CD4-positive, alpha-beta memory T cell (primary cell): ENCODE results near the gene ACYP1. TPM values are rescaled to one million over a fixed set of nuclear protein-coding genes. Genes with fewer than 3 reads are reported as not detected.
"Not testable (repeated sequence)": the region's sequence is repeated elsewhere in the genome, so short reads cannot be mapped to it uniquely, and the experiment has no call there.

Source experiments
- CTCF ChIA-PET: fragments of 350-600 bp; sonication (Branson Sonifier 250); formaldehyde crosslinking; loops from one replicate; lab custom pipeline; 2021; ENCODE audit warnings: inconsistent platforms; ENCODE audit not compliant: partially characterized antibody; lab: Charles Lee
- POLR2A ChIA-PET: fragments of 350-600 bp; sonication (Branson Sonifier 250); formaldehyde crosslinking; loops from one replicate; lab custom pipeline; 2021; ENCODE audit not compliant: partially characterized antibody; lab: Charles Lee
- DNase-seq, 5 donors: peaks; one replicate each; pipeline versions ENCODE4 v3.0.0 to v3.0.0-alpha.2; 2020 to 2022; ENCODE audit warnings: mixed read lengths in 1 of 5
- H3K27ac ChIP-seq: one replicate; pipeline ENCODE4 v1.7.0; 2013; ENCODE audit warnings: low read depth, low read length
- H3K27me3 ChIP-seq: 2 replicates; pipeline ENCODE4 v1.7.0; 2013; ENCODE audit warnings: mild to moderate bottlenecking, low read length, moderate library complexity; ENCODE audit not compliant: insufficient read depth
- H3K36me3 ChIP-seq: 2 replicates; pipeline ENCODE4 v1.7.0; 2013; ENCODE audit warnings: mild to moderate bottlenecking, low read length, moderate library complexity; ENCODE audit not compliant: insufficient read depth
- H3K4me1 ChIP-seq: 2 replicates; pipeline ENCODE4 v1.7.0; 2013; ENCODE audit warnings: mild to moderate bottlenecking, low read length, moderate library complexity; ENCODE audit not compliant: insufficient read depth
- H3K4me3 ChIP-seq, 2 donors: one replicate each; pipeline ENCODE4 v1.7.0; 2013; ENCODE audit warnings: low read length in 2 of 2, mild to moderate bottlenecking in 1 of 2
- H3K9me3 ChIP-seq, 2 donors: one replicate each; pipeline ENCODE4 v1.7.0; 2013; ENCODE audit warnings: low read length in 2 of 2, control low read depth in 1 of 2; ENCODE audit not compliant: control insufficient read depth in 1 of 2
- H3K27ac Mint-ChIP-seq, 7 donors: one replicate each; pipeline ENCODE4 v1.8.0; 2020 to 2021; ENCODE audit warnings: mixed read lengths in 7 of 7, mild to moderate bottlenecking in 6 of 7, inconsistent platforms in 3 of 7, moderate library complexity in 3 of 7
- H3K27me3 Mint-ChIP-seq, 2 donors: one replicate each; pipeline ENCODE4 v1.8.0; 2020 to 2021; ENCODE audit warnings: mixed read lengths in 2 of 2
- H3K36me3 Mint-ChIP-seq, 2 donors: one replicate each; pipeline ENCODE4 v1.8.0; 2020 to 2021; ENCODE audit warnings: mixed read lengths in 2 of 2, inconsistent platforms in 1 of 2, mild to moderate bottlenecking in 1 of 2
- H3K4me1 Mint-ChIP-seq, 4 donors: one replicate each; pipeline ENCODE4 v1.8.0; 2020 to 2021; ENCODE audit warnings: mixed read lengths in 4 of 4, mild to moderate bottlenecking in 1 of 4
- H3K4me3 Mint-ChIP-seq, 8 donors: one replicate each; pipeline ENCODE4 v1.8.0; 2020 to 2021; ENCODE audit warnings: mixed read lengths in 8 of 8, mild to moderate bottlenecking in 7 of 8, moderate library complexity in 6 of 8, inconsistent platforms in 3 of 8
- H3K9me3 Mint-ChIP-seq, 8 donors: one replicate each; pipeline ENCODE4 v1.8.0; 2020 to 2021; ENCODE audit warnings: mixed read lengths in 8 of 8, mild to moderate bottlenecking in 5 of 8, inconsistent platforms in 3 of 8, moderate library complexity in 1 of 8
- intact Hi-C: fragments of 100-400 bp; cut with micrococcal nuclease; formaldehyde crosslinking; loops from one replicate; pipeline ENCODE4 v1.15.1; 2023
- polyA plus RNA-seq, 2 donors: library from polyadenylated mRNA; unstranded; fragments of 300-500 nt; fragmentation: Illumina TruSeq; gene quantifications; one replicate each; pipeline ENCODE4 v1.2.3, GENCODE V29; 2021
- total RNA-seq, 2 experiments: library from RNA; stranded (reverse); gene quantifications; one replicate each; pipeline ENCODE4 v1.2.3, GENCODE V29; 2021

Gene ACYP1
- total and polyA plus RNA-seq, 4 experiments from 2014 or later = 16.0 to 46.6 (median 29.6) TPM

- intact Hi-C loops = loop anchor here (1.0 kb wide), 1 partner anchor 67 kb away; the partner anchor contains the start of gene EIF2B2
- H3K4me3 Mint-ChIP-seq = peak within 1 kb of the TSS in 6 of 8 donors; percentile 22 to 75 (median 71)
- H3K27me3 Mint-ChIP-seq = no peaks in the 10 kb centered on the region
- Histone ChIP-seq H3K27me3 (no peaks in the 10 kb centered on the region), H3K27ac (peak within 1 kb of the TSS; percentile 32), H3K4me1 (peaks cover 14% of the 10 kb centered on the region), H3K4me3 (peak within 1 kb of the TSS in 1 of 2 donors; percentile 58), H3K9me3 (no peaks in the 10 kb centered on the region), H3K36me3 (no peaks in the 10 kb centered on the region)
- ChIA-PET POLR2A (interaction anchor here (0.6 to 3.1 kb wide), 9 partner anchors 9 to 160 kb away, joined by 3 to 16 read pairs (median 5); partner anchors contain the start of genes EIF2B2, MLH3 and NEK9), CTCF (interaction anchor here (0.8 kb wide), 1 partner anchor 122 kb away, joined by 3 read pairs; no protein-coding TSS in a partner anchor)
- DNase-seq = peak; percentile 37 to 51 (median 41)
- no peaks in the 10 kb centered on the region for H3K36me3 Mint-ChIP-seq
- H3K27ac Mint-ChIP-seq = peak within 1 kb of the TSS in 6 of 7 donors; percentile 18 to 89 (median 74)
- H3K4me1 Mint-ChIP-seq = peaks cover 3 to 9% (median 6%) of the 10 kb centered on the region in 4 donors
- H3K9me3 Mint-ChIP-seq = no peaks in the 10 kb centered on the region
Measured at GRCh38 chr14:75069121-75069810, 5.4 kb upstream of the ACYP1 start, which contains the start of gene ZC2HC1C. Gene ZC2HC1C (plus strand): TSS chr14:75069641. CDS start chr14:75070574, 933 bp downstream.

GRCh38 chr14:75068294-75069120, 4.7 kb upstream of the ACYP1 start:
- peaks cover 0 to 6% of the 10 kb centered on the region in 2 donors for H3K36me3 Mint-ChIP-seq
- H3K27me3 Mint-ChIP-seq = no peaks in the 10 kb centered on the region
- H3K27ac Mint-ChIP-seq = no peak overlapping the region
- no peak overlapping the region for H3K4me3 Mint-ChIP-seq
- ChIA-PET CTCF (no interaction called here), POLR2A (interaction anchor here (1.5 to 3.1 kb wide), 4 partner anchors 10 to 66 kb away, joined by 6 to 16 read pairs (median 8); partner anchors contain the start of genes EIF2B2, MLH3 and NEK9)
- Histone ChIP-seq H3K36me3 (no peaks in the 10 kb centered on the region), H3K4me1 (peaks cover 18% of the 10 kb centered on the region), H3K9me3 (no peaks in the 10 kb centered on the region), H3K4me3 (peak overlapping the region in 1 of 2 donors; percentile 58), H3K27me3 (no peaks in the 10 kb centered on the region), H3K27ac (peak overlapping the region; percentile 32)
- H3K9me3 Mint-ChIP-seq = no peaks in the 10 kb centered on the region
- DNase-seq = no peak
- H3K4me1 Mint-ChIP-seq = peaks cover 6 to 17% (median 11%) of the 10 kb centered on the region in 4 donors
- intact Hi-C loops = loop anchor here (1.0 kb wide), 1 partner anchor 66 kb away; the partner anchor contains the start of gene EIF2B2

- H3K27ac ChIP-seq, CTCF ChIA-PET, H3K9me3 Mint-ChIP-seq, H3K36me3 ChIP-seq, H3K4me3 Mint-ChIP-seq, H3K4me3 ChIP-seq, DNase-seq, H3K27me3 Mint-ChIP-seq, intact Hi-C loops, H3K27ac Mint-ChIP-seq, H3K27me3 ChIP-seq, H3K9me3 ChIP-seq: not testable (repeated sequence)
- POLR2A ChIA-PET = interaction anchor here (0.8 to 3.1 kb wide), 2 partner anchors 65 to 162 kb away, joined by 3 to 16 read pairs; partner anchors contain the start of gene EIF2B2
- Mint-ChIP-seq H3K4me1 (peaks cover 13 to 24% (median 18%) of the 10 kb centered on the region in 4 donors), H3K36me3 (peaks cover 0 to 11% of the 10 kb centered on the region in 2 donors)
- peaks cover 25% of the 10 kb centered on the region for H3K4me1 ChIP-seq
Measured at GRCh38 chr14:75067765-75068164, 3.9 kb upstream of the ACYP1 start.

- intact Hi-C loops = no loop called here
Measured at GRCh38 chr14:75067212-75067611, 3.4 kb upstream of the ACYP1 start.

GRCh38 chr14:75066691-75067090, 2.9 kb upstream of the ACYP1 start:
- Histone ChIP-seq H3K27ac (no peak overlapping the region), H3K36me3 (no peaks in the 10 kb centered on the region), H3K4me1 (peaks cover 27% of the 10 kb centered on the region), H3K27me3 (no peaks in the 10 kb centered on the region), H3K4me3 (no peak overlapping the region), H3K9me3 (no peaks in the 10 kb centered on the region)
- no peak overlapping the region for H3K27ac Mint-ChIP-seq
- H3K4me3 Mint-ChIP-seq = no peak overlapping the region
- ChIA-PET POLR2A (interaction anchor here (1.3 kb wide), 1 partner anchor 16 kb away, joined by 3 read pairs; the partner anchor contains the start of gene MLH3), CTCF (no interaction called here)
- DNase-seq = no peak
- H3K36me3 Mint-ChIP-seq = peaks cover 0 to 11% of the 10 kb centered on the region in 2 donors
- H3K9me3 Mint-ChIP-seq = no peaks in the 10 kb centered on the region
- peaks cover 14 to 30% (median 20%) of the 10 kb centered on the region in 4 donors for H3K4me1 Mint-ChIP-seq
- no peaks in the 10 kb centered on the region for H3K27me3 Mint-ChIP-seq
- intact Hi-C loops = no loop called here

More at GRCh38 chr14:75067212-75067611, 3.4 kb upstream of the ACYP1 start:
- no peak overlapping the region for H3K4me3 ChIP-seq
- Mint-ChIP-seq H3K4me3 (no peak overlapping the region), H3K36me3 (peaks cover 0 to 11% of the 10 kb centered on the region in 2 donors), H3K27ac (no peak overlapping the region), H3K27me3 (no peaks in the 10 kb centered on the region), H3K4me1 (peaks cover 14 to 30% (median 20%) of the 10 kb centered on the region in 4 donors), H3K9me3 (no peaks in the 10 kb centered on the region)
- peaks cover 27% of the 10 kb centered on the region for H3K4me1 ChIP-seq
- H3K36me3 ChIP-seq = no peaks in the 10 kb centered on the region
- ChIA-PET POLR2A (interaction anchor here (0.8 kb wide), 1 partner anchor 162 kb away, joined by 3 read pairs; no protein-coding TSS in a partner anchor), CTCF (no interaction called here)
- no peaks in the 10 kb centered on the region for H3K9me3 ChIP-seq
- H3K27me3 ChIP-seq = no peaks in the 10 kb centered on the region
- DNase-seq = no peak
- H3K27ac ChIP-seq = no peak overlapping the region

GRCh38 chr14:75064205-75064567, 362 bp upstream of the ACYP1 start:
- no peaks in the 10 kb centered on the region for H3K36me3 ChIP-seq
- H3K27ac ChIP-seq = peak overlapping the region; percentile 76
- Mint-ChIP-seq H3K4me3 (peak overlapping the region; percentile 96 to 100 (median 99)), H3K27me3 (no peaks in the 10 kb centered on the region), H3K27ac (peak overlapping the region; percentile 92 to 98 (median 97)), H3K9me3 (no peaks in the 10 kb centered on the region), H3K4me1 (peaks cover 15 to 42% (median 24%) of the 10 kb centered on the region in 4 donors), H3K36me3 (peaks cover 11 to 21% of the 10 kb centered on the region in 2 donors)
- no peaks in the 10 kb centered on the region for H3K27me3 ChIP-seq
- intact Hi-C loops = loop anchor here (1.0 to 5.0 kb wide), 3 partner anchors 13 to 572 kb away; partner anchors contain the start of genes EIF2B2, ISCA2, MLH3 and NPC2
- no peaks in the 10 kb centered on the region for H3K9me3 ChIP-seq
- CTCF ChIA-PET = interaction anchor here (1.1 to 4.1 kb wide), 3 partner anchors 15 to 224 kb away, joined by 3 to 25 read pairs (median 6); no protein-coding TSS in a partner anchor
- peak overlapping the region; percentile 85 to 97 for H3K4me3 ChIP-seq
- DNase-seq = no peak
- POLR2A ChIA-PET = interaction anchor here (0.7 to 2.8 kb wide), 9 partner anchors 10 to 301 kb away, joined by 3 to 18 read pairs (median 6); partner anchors contain the start of genes EIF2B2, MLH3, NEK9 and YLPM1
- peaks cover 23% of the 10 kb centered on the region for H3K4me1 ChIP-seq
